GM19240 (cell line): ENCODE data around the gene ACTN1.

Source experiments
- DNase-seq: peaks from one replicate; pipeline ENCODE4 v3.0.0; 2011; ENCODE audit warnings: low spot score; ENCODE audit not compliant: insufficient read length

ACTN1 gene

DNA sequence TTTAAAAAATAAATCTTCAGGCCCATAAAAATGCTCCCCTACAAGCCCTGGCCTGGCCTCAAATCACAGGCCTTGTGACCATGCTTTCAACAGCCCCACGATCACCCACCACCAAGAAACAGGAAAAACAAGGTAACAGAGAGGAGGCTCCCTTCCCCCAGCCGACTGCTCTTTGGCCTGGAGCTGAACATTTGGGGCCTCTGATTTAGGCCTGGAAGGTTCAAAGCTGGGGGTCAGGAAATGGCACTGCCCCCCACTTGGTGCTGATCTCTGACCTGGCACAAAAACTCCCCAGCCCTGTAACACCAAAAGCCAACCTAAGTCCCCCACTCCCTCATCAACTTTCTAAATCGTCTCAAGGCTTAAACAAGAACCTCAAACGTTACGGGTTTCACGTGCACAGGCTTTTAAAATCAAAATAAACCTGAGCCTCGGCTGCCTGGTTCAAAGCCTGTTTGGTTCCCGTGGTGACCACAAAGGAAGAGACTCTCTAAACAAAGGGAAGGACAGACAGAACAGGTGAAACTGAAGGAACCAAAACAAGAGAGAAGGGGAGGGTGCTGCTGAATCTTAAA, 9.0 kb downstream of the ACTN1 start:
- DNase-seq: no peak

DNA sequence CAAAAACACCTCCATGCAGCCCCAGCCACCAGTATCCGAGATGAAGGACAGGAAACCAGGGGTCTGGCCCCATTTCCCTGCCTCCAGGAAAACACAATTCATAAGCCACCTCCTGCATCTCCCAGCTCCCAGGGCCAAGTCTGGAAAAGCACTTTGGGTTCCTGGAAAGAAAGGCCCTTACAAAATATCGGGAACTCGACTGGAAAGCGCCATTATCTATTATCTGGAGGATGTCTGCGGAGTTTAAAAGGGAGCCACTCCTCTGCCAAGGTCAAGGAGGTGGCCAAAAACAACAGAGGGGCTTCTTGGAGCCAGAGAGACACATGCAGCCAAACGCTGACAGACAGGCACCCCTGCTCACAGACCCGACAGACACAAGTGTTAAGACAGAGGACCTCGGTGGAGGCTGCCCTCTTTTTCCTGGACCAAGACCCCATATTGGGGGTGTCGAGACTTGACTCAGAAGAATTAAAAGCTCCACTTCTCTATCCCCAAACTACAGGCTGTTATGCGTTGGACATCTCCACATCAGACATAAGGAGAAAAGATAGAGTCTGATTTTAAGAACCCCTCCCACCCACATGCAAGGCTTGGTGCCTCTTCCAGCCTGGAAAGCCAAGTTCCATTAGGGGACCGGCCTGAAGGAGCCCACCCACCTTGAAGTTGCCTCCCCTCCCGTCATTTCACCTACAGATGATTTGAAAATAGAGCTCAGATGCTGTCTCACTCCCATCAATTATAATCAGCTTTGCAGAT, 9.6 kb downstream of the ACTN1 start:
- no peak for DNase-seq

DNA sequence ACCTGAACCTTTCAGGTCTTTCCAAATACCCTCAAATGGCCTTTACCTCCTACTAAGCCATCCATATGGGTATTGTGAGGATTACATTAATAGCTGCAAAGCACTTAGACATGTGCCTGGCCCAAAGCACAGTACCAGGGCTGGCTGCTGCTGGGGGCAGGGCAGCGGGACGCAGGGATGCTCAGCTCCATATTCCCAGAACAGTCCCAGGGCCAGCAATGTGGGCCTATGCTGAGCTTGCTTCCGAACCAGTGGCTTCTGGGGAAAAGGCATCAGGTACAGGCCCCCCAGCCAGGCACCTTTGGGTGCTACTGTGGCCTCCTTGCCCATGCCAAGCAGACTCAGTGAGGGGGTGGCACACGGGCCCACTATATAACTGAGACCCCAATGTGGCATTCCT, 10.4 kb downstream of the ACTN1 start:
- no peak for DNase-seq

DNA sequence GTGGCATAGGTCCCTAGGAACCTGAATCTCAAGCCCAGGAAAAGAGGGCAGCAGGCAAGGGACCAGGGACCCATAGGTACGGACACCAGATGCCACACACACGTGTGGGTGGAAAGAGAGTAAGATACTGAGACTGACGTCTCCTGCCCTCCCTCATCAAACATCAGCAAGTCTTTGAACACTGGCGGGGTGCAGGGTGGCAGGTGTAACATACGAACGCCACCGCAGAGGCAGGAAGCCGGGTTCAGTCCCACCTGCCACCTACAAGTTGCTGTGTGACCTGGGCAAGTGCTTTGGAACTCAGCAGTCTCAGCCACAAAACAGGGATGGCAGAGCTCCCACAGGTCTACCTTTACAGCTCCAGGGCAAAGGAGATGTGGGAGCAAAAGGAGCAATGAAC, 11.1 kb downstream of the ACTN1 start:
- DNase-seq: no peak

DNA sequence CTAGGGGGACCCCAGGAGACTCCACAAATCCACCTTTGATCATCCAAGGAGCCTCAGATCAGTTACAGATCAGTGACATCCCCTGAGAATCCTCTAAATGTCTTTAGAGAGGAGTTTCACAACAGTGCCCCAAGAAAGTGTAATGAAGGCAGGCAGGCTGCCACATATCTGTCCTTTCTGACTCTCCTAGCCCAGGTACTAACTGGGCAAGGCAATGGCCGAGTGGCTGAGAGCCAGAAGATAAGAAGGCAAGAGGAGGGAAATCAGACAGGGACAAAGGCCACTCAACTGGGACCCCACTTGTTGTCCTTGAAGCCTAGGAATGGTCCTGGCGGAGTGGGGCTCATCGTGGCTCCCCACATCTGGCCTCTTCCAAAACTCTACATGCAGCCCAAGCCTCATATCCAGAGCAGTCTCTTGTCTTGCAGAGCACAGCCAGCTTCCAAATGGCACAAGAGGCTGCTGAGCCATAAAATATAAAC, 11.6 kb downstream of the ACTN1 start:
- no peak for DNase-seq

DNA sequence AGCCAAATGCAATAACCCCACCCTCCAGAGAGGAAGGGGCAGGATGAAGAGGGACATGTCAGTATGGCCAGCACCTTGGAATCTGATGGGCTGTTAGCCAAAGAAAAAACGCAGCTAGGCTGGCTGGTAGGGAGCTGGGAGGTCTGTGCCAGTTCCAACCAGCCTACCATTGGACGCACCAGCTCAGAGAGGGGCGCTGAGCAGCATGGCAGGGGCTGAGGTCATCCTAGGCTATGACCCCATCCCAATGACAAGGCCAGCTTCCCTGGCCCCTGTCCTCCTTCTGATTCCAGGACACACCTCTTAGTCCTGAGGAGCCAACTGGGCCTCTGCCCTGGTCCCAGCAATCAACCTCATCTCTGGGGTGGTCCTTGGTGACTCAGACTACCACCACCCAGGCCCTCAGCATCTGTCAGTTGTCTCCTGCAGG, 12.2 kb downstream of the ACTN1 start:
- no peak for DNase-seq

DNA sequence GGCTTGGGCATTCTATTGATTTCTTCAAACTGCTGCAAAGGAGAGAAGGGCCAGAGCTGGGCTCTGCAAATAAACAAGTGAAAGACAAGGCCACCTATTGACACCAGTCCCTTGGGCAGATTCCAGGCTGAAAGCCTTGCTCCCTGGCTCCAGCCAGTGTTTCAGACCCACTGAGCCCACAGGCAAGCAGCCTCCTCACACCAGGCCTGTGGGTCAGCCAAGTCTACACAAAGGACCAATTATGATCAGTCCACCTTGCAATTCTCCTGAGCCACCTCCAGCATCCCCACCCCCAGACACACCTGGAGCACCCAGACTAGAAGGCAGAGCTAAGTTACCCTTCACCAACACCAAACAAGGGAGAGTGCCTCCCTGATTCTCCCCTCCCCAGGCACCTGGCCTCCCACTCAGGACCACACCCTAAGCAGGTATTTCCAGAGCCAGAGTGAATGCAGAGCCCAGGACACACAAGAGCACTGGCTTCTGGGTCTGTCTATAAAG, 13.8 kb downstream of the ACTN1 start:
- DNase-seq: no peak

DNA sequence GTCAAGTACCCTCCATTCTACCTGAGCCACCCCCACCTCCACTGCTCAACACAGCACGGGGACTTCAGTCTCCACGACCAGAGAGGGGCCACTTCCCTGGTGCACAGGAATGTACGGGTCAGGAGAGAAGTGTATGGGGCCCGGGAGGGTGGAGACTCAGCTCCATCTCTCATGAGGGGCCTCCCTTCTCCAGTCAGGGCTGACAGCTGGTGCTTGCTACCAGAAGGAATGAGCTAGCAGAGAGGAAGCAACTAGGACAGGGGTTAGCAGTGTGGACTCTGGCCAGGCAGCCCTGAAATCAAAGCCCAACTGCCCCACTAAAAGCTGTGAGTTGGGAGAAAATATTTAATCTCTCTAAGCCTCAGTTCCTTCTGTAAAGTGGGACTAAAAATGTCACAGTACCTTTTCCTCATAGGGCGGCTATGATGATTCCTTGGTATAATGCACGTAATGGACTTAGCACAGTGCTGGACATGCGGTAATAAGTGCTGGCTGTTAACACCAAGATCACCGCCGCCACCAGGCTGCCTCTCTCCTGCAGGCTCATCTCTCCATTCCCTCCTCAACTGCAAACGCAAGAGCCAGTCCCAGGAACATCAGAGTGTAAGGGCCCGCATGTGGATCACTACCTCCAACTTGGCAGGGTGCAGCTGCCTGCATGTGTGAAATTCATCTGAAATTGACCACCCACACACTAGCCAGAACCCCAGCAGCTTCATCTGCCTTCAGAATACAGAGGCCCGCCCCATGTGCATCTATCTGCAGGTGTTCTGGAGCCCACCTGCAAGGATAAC, 14.6 kb downstream of the ACTN1 start:
- DNase-seq: no peak

DNA sequence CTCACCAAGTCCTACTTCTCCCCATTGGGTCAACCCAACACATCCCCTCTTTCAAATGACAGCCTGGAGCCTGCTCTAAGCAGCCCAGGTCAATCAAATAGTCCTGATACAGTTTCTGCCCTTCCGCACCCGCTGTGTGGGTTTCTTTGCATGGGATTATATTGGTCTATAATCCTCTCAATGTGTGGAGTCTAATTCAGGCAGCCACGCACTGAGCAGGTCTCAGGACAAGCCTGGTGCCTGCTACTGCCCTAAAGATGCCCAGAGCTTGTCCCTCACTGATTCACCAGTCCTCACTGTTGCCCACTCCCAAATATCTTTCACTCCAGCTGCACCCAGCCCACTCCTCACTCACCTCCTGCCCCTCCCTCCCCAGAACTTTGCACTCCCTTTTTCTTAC, 16.4 kb downstream of the ACTN1 start:
- no peak for DNase-seq

DNA sequence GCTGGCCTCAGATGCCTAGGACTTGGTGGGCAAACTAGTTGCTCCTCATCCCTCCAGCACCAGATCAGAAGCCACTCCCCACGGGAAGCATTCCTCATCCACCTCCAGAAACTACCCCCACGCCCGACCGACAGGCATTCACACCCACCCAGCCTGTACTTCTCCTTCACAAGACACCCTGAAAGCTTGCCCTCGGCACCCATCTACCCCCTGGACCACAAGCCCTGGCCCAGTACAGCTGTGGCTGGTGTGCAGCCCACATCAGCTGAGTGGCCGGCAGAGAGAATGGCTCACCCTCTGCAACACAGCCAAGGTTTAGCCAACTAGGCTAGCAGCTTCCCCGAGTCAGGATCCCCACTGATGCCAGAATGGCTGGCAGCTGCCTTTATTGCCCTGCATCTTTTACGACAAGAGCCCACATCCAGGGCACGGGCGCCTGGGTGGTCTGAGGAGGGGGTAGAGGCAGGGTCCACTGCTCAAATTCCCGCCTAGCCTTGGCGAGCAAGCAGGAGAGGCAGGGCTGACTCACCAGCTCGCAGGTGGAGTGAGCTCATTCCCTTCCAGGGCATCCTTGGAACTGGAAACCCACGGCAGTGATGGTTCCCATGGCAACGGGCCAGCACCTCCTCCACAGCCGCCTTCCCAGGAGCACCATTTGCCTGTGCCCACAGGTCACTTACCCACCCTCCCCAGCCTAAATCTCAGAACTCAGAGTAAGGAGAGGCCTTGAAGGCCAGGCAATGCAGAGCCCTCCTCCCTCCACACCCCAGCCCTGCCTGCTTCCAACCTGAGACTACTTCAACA, 17.1 kb downstream of the ACTN1 start:
- no peak for DNase-seq

DNA sequence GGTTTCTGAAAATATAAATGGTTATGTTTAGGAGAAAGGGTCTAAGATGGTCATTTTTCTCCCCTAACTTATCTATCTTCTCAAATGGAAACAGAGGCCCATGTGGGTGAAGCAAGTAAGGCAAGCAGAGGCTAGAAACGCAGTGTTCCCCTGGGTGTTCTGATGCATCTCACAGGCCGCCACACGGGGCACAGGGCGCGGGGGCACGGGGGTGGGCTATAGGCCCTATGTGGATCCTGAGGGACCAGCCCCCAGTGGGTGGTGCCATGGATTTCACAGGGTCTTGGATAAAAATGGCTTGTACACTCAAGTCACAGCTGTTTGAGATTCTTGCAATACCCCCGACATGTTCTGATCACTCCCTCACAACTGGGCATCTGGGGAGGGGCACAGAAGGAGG, 17.7 kb downstream of the ACTN1 start:
- no peak for DNase-seq

DNA sequence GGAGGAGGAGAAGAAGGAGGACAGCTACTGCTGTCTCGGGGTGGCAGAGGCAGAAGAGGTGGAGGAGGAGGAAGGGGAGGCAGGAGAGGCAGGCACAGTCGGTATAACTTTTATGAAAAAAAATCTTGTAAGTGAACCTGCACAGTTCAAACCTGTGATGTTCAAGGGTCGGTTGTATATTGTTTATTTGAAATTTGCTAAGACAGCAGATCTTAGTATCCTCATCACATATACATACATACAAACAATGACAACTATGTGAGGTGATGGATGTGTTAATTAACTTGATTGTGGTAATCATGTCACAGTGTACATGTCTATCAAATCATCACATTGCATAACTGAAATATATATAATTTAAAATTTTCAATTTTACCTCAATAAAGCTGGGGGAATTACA, 19.0 kb downstream of the ACTN1 start:
- no peak for DNase-seq

DNA sequence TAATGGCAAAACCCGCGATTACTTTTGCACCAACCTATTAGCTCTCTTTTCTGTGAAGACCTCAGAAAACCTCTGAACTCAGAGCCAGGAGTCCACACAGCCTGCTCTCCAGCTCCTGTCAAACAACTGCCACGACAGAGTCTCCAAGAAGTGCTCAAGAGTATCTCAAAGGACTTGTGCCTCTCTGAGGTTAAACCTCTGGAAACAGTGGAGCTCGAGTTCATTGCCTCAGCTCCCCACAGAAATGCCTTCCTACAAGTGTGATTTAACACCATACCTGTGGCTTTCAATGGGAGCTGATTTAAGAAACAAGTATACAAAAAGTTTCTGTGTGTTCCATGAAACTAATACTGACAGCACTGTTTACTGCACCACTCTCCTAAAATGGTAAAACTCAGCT, 20.1 kb downstream of the ACTN1 start:
- DNase-seq: no peak

DNA sequence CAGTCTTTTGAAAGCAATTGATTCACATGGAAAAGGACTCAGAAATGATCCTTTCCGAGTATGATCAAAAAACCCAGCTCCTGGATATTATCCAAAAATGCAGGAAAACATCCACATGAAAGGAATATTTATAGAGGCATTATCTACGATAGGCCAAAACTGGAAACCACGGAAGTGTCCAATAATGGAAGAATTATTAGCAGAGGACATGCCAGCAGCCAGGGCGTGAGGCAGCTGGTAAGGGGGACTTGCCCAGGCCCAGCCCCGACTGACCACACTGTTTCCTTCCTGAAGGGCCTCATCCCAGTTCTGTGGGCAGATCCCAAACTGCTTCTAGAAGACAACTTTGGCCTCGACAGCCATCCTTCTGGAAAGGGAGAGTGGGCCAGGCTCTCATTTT, 20.5 kb downstream of the ACTN1 start:
- DNase-seq: no peak

DNA sequence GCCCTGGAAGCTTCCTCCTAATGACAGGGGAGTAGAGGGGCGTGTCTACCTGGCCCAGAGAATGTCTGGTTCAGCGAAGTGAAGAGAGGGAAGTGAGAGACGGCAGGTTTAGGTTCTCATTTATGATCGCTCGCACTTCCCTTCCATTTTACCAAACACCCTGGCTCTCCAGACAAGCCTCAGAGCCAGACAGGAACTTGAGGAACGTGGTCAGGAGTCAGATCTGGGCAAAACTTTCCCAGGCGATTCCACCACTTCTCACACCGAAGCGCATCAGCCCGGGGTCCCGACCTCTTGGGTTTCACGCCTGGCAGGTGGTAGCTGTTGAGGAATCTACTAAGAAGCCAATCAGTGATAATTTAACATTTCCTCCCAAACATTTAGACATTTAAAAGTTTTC, 21.3 kb downstream of the ACTN1 start:
- DNase-seq: no peak

DNA sequence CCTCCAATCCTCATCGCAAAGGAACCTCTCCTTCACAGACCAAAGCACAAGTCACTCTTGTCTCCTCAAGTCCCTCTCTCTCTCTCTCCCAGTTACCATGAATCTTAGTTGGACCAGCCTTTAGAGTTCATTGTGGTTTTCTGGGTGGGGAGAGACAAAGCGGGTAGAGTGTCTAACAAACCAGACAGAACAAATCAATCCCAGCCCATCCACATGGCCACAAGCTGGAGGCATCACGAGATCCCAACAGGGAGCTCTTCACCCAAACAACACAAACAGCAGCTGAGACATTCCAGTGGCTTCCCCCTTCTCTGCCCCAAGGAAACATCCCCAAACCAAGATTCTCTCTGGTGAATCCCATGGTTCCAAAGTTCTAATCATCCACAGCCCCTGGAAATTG, 22.4 kb downstream of the ACTN1 start:
- no peak for DNase-seq

DNA sequence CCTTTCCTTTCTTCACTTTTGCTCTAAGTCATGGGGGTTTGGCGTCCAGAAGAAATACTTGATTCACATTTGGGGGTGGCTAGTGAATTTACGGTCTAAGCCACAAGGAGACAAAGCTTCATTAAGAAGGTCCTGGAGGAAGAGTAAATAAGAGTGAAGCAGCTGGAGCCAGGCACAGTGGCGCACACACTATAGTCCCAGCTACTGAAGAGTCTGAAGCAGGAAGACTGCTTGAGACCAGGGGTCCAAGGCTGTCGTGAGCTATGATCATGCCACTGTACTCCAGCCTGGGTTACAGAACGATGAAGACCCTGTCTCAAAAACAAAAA, 23.3 kb downstream of the ACTN1 start:
- DNase-seq: no peak

DNA sequence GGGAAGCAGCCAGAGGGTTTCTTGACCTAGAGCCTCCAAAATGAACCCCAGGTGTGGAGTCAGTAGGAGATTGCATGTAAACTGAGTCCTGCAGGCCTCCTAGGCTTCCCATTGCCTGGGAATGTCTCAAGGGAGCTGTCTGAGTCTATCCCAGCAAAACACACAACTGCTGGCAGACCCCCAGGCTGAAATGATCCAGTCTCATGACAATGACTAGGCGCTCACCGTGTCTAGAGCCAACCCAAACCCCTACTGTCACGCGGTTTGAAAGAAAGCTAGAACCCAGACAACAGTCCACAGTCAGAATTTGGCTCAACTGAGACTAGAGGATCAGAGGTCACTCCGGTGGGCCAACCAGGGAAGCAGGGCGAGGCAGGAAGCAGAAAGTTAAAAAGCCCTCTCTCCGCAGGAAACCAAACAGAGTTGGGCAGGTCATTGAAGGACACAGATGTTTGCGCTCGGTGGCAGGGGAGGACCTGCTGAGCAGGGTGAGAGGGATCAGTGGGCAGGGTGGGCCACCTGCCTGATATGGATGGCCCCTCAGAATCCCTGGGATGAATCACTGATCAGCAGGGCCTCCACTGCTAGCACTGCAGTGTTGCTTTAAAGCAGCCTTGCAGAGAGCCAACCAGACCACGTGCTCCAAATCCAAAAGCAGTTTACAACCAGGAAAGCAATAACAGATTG, 23.8 kb downstream of the ACTN1 start:
- DNase-seq: no peak

DNA sequence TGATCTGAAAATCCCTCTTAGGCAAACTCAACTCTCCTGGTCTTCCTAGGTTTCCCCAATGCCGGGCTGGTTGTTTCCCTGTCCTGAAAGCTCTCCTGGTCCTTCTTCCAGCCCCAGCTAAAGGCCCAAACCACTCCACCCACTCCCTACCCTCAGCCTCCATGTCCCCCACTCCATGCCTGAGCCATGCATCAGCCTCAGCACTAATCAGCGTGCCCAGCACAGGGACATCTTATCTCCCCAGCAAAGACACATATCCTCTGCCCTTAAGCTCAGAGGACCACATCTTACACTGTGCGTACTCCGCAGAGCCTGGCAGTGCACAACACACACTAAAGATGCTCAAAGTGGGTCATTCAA, 25.9 kb downstream of the ACTN1 start:
- no peak for DNase-seq

DNA sequence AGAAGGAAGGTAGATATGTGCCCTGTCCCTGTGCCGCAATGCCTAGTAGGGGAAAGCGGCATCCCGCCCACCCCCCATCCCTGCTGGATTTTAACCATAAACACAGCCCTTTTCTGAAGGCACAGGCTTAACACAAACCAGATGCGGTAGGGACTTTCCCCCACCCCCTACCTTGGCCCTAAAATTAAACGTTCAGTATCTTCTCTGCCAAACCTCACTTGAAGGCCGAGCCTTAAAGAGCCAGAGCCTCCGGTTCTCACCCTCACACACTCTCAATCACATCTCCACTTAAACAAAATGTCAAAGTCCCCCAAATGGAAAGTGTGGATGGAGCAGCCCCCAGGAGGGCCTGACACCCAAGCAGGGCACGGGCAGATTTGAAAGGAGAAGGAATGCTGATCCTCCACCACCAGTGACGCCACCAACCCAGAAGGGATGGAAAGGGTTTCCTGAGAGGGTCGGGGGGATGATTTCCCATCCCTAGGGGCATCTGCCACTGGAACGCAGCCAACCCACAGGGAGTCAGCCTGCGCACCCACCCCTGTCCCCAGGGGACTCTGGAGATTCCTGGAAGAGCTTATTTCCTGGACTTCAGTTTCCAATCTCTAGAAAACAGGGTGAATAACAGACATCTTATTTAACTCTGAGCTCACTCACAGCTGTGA, 26.4 kb downstream of the ACTN1 start:
- DNase-seq: no peak
